DOHH2 (cell line): ENCODE results near the gene KDM2A.

Experiments
- CTCF ChIP-seq: fragments of 200-600 bp; sonication (generic); IDR thresholded peaks from one replicate; pipeline ENCODE4 v1.5.1; 2014; ENCODE audit warnings: antibody characterized with exemption, mild to moderate bottlenecking, low read depth, low read length; ENCODE audit not compliant: poor library complexity, severe bottlenecking
- EZH2phosphoT487 ChIP-seq: fragments of 200-600 bp; sonication (generic); IDR thresholded peaks from 2 replicates; pipeline ENCODE4 v1.6.1; 2017; ENCODE audit warnings: borderline replicate concordance, mild to moderate bottlenecking, antibody characterized with exemption, low read length, moderate library complexity, mixed read lengths

- TF ChIP-seq CTCF (no peak), EZH2phosphoT487 (no peak)
Observed at GRCh38 chr11:67117176-67117575, 1.9 kb upstream of the KDM2A start.
